GM19193 (cell line): ENCODE results near the gene PMVK.

ENCODE experiments used
- POLR2A ChIP-seq: IDR thresholded peaks from 4 replicates; pipeline ENCODE4 v1.6.1; 2011; ENCODE audit not compliant: insufficient read depth, insufficient read length; ENCODE audit errors: extremely low read depth

PMVK gene

GRCh38 chr1:154936555-154937084, at the start of gene PMVK:
Gene PMVK, minus strand, starts transcription at chr1:154936719. Its CDS starts 34 bp downstream, at chr1:154936685.
- peak; percentile 85 for TF ChIP-seq POLR2A

- no peak for TF ChIP-seq POLR2A
Observed at GRCh38 chr1:154983776-154984466, 47.4 kb upstream of the PMVK start.

GRCh38 chr1:154982897-154983648, 46.6 kb upstream of the PMVK start, which contains the start of gene FLAD1:
Gene FLAD1, plus strand, starts transcription at chr1:154983344. Its CDS starts 351 bp downstream, at chr1:154983695.
- peak; percentile 70 for TF ChIP-seq POLR2A

GRCh38 chr1:154982341-154982740, 45.8 kb upstream of the PMVK start:
- TF ChIP-seq POLR2A = no peak

GRCh38 chr1:154978360-154978759, 41.8 kb upstream of the PMVK start:
- no peak for TF ChIP-seq POLR2A

GRCh38 chr1:154975409-154976059, 39.0 kb upstream of the PMVK start:
- TF ChIP-seq POLR2A = peak; percentile 34

GRCh38 chr1:154974808-154975408, 38.4 kb upstream of the PMVK start:
- no peak for TF ChIP-seq POLR2A

GRCh38 chr1:154974102-154974807, 37.7 kb upstream of the PMVK start, which contains the start of gene CKS1B:
Gene CKS1B, plus strand, starts transcription at chr1:154974681. Its CDS starts 65 bp downstream, at chr1:154974746.
- peak; percentile 80 for TF ChIP-seq POLR2A

- TF ChIP-seq POLR2A = peak; percentile 60
Observed at GRCh38 chr1:154973344-154974101, 37.0 kb upstream of the PMVK start.

GRCh38 chr1:154972517-154973343, 36.2 kb upstream of the PMVK start:
- no peak for TF ChIP-seq POLR2A

- TF ChIP-seq POLR2A = no peak
Observed at GRCh38 chr1:154972213-154972516, 35.6 kb upstream of the PMVK start.

GRCh38 chr1:154971341-154971998, 35.0 kb upstream of the PMVK start:
- no peak for TF ChIP-seq POLR2A
